Measurements from ENCODE around the gene F2RL1. TPM values are rescaled to one million over a fixed set of nuclear protein-coding genes. Genes with fewer than 3 reads are reported as not detected.

F2RL1 gene
- polyA plus RNA-seq, 1 donor from 2014 or later = 0.12 TPM

DNA sequence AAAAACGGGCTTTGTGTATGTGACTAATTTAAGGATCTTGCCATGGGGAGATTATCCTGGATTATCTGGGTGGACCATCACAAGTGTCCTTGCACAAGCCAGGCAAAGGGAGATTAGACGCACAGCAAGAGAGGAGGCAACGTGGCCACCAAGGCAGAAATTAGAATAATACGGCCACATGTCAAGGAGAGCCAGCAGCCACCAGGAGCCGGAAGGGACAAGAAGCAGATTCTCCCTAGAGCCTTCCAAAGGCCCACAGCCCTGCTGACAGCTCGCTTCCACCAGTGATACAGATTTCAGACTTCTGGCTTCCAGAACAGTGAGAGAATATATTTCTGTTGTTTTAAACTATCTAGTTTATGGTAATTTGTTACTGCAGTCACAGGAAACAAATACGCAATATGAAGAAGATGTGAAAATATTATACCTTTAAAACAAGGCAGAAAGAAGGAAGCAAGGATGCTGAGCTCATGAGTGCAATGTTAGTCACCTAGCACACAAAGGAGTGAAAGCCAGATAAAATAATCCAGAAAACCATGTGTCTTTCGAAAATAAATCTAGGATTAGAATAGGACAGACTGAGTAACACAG is 28.7 kb upstream of the F2RL1 start:
- Histone ChIP-seq H3K4me3 (ENCODE audit: low read length) (no peak overlapping the region), H3K79me2 (replicated peaks; ENCODE audit: insufficient read depth, low read length) (no peaks in the 10 kb centered on the region), H2AFZ (ENCODE audit: low read depth, low read length) (peak overlapping the region; percentile 27), H3F3A (ENCODE audit: insufficient read depth, low read length, poor library complexity, severe bottlenecking) (no peaks in the 10 kb centered on the region), H3K36me3 (ENCODE audit: insufficient read depth, low read length) (no peaks in the 10 kb centered on the region), H3K9me3 (ENCODE audit: low read length) (no peaks in the 10 kb centered on the region), H3K27me3 (ENCODE audit: insufficient read depth, low read depth, low read length) (no peaks in the 10 kb centered on the region), H4K20me1 (ENCODE audit: insufficient read depth) (no peaks in the 10 kb centered on the region), H3K9me2 (ENCODE audit: insufficient read depth, low read length) (no peaks in the 10 kb centered on the region), H3K9ac (ENCODE audit: low read length) (no peak overlapping the region), H3K27ac (ENCODE audit: low read length) (no peak overlapping the region), H3K4me2 (ENCODE audit: low read length) (no peak overlapping the region)
- TF ChIP-seq, protein P1, sequence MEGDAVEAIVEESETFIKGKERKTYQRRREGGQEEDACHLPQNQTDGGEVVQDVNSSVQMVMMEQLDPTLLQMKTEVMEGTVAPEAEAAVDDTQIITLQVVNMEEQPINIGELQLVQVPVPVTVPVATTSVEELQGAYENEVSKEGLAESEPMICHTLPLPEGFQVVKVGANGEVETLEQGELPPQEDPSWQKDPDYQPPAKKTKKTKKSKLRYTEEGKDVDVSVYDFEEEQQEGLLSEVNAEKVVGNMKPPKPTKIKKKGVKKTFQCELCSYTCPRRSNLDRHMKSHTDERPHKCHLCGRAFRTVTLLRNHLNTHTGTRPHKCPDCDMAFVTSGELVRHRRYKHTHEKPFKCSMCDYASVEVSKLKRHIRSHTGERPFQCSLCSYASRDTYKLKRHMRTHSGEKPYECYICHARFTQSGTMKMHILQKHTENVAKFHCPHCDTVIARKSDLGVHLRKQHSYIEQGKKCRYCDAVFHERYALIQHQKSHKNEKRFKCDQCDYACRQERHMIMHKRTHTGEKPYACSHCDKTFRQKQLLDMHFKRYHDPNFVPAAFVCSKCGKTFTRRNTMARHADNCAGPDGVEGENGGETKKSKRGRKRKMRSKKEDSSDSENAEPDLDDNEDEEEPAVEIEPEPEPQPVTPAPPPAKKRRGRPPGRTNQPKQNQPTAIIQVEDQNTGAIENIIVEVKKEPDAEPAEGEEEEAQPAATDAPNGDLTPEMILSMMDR (IDR thresholded peaks at IDR 0.05; ENCODE audit: poor library complexity, severe bottlenecking) = no peak
- TF ChIP-seq MXI1 (conservative IDR thresholded peaks at IDR 0.05; ENCODE audit: poor library complexity, severe bottlenecking) (no peak), TAF1 (IDR thresholded peaks at IDR 0.05; ENCODE audit: low read depth) (no peak), REST (IDR thresholded peaks at IDR 0.05; ENCODE audit: borderline replicate concordance) (no peak), EZH2 (IDR thresholded peaks at IDR 0.05; ENCODE audit: borderline replicate concordance, insufficient read depth, low read length, poor library complexity, severe bottlenecking) (no peak), EP300 (conservative IDR thresholded peaks at IDR 0.05; ENCODE audit: poor library complexity, severe bottlenecking) (no peak), POLR2AphosphoS5 (IDR thresholded peaks at IDR 0.05) (no peak), SMC3 (conservative IDR thresholded peaks at IDR 0.05; ENCODE audit: poor library complexity) (no peak)

GRCh38 chr5:76790632-76791290 is 28.1 kb upstream of the F2RL1 start:
- Histone ChIP-seq H4K20me1 (ENCODE audit: insufficient read depth) (no peaks in the 10 kb centered on the region), H3K36me3 (ENCODE audit: insufficient read depth, low read length) (no peaks in the 10 kb centered on the region), H3K4me3 (ENCODE audit: low read length) (no peak overlapping the region), H3K79me2 (replicated peaks; ENCODE audit: insufficient read depth, low read length) (no peaks in the 10 kb centered on the region), H3K27ac (ENCODE audit: low read length) (no peak overlapping the region), H3K9me2 (ENCODE audit: insufficient read depth, low read length) (no peaks in the 10 kb centered on the region), H3K4me2 (ENCODE audit: low read length) (no peak overlapping the region), H3K9me3 (ENCODE audit: low read length) (no peaks in the 10 kb centered on the region), H3K27me3 (ENCODE audit: insufficient read depth, low read depth, low read length) (no peaks in the 10 kb centered on the region), H3K9ac (ENCODE audit: low read length) (peak overlapping the region; percentile 3), H2AFZ (ENCODE audit: low read depth, low read length) (peak overlapping the region; percentile 27), H3F3A (ENCODE audit: insufficient read depth, low read length, poor library complexity, severe bottlenecking) (no peaks in the 10 kb centered on the region)
- TF ChIP-seq, protein P1 (IDR thresholded peaks at IDR 0.05; ENCODE audit: poor library complexity, severe bottlenecking) = no peak
- TF ChIP-seq REST (IDR thresholded peaks at IDR 0.05; ENCODE audit: borderline replicate concordance) (no peak), SMC3 (conservative IDR thresholded peaks at IDR 0.05; ENCODE audit: poor library complexity) (no peak), EP300 (conservative IDR thresholded peaks at IDR 0.05; ENCODE audit: poor library complexity, severe bottlenecking) (no peak), POLR2AphosphoS5 (IDR thresholded peaks at IDR 0.05) (no peak), RAD21 (conservative IDR thresholded peaks at IDR 0.05) (no peak), EZH2 (IDR thresholded peaks at IDR 0.05; ENCODE audit: borderline replicate concordance, insufficient read depth, low read length, poor library complexity, severe bottlenecking) (no peak), TAF1 (IDR thresholded peaks at IDR 0.05; ENCODE audit: low read depth) (no peak), MXI1 (conservative IDR thresholded peaks at IDR 0.05; ENCODE audit: poor library complexity, severe bottlenecking) (no peak)

Measured in neural cell (in vitro differentiated cells).